GM19193 (cell line): Measurements from ENCODE around the gene FDX1.

Source experiments
- POLR2A ChIP-seq: IDR thresholded peaks from 4 replicates; pipeline ENCODE4 v1.6.1; 2011; ENCODE audit not compliant: insufficient read depth, insufficient read length; ENCODE audit errors: extremely low read depth

Gene FDX1

GRCh38 chr11:110453684-110454354, 24.1 kb downstream of the FDX1 start:
- no peak for TF ChIP-seq POLR2A

- TF ChIP-seq POLR2A = no peak
These were observed 24.9 kb downstream of the FDX1 start for GRCh38 chr11:110454609-110455008.

GRCh38 chr11:110455718-110456117, 26.0 kb downstream of the FDX1 start:
- no peak for TF ChIP-seq POLR2A

- no peak for TF ChIP-seq POLR2A
These were observed 33.4 kb downstream of the FDX1 start for GRCh38 chr11:110463153-110463552.

- TF ChIP-seq POLR2A = no peak
These were observed 35.5 kb downstream of the FDX1 start for GRCh38 chr11:110465231-110465630.

- TF ChIP-seq POLR2A = no peak
These were observed 37.8 kb downstream of the FDX1 start for GRCh38 chr11:110467556-110467955.

- no peak for TF ChIP-seq POLR2A
These were observed 38.4 kb downstream of the FDX1 start for GRCh38 chr11:110468121-110468520.

- no peak for TF ChIP-seq POLR2A
These were observed 39.4 kb downstream of the FDX1 start for GRCh38 chr11:110469127-110469526.

- no peak for TF ChIP-seq POLR2A
These were observed 41.0 kb downstream of the FDX1 start for GRCh38 chr11:110470716-110471115.

- no peak for TF ChIP-seq POLR2A
These were observed 41.6 kb downstream of the FDX1 start for GRCh38 chr11:110471371-110471770.

GRCh38 chr11:110472858-110473257, 43.1 kb downstream of the FDX1 start:
- no peak for TF ChIP-seq POLR2A

GRCh38 chr11:110473706-110474105, 44.0 kb downstream of the FDX1 start:
- no peak for TF ChIP-seq POLR2A

- no peak for TF ChIP-seq POLR2A
These were observed 44.8 kb downstream of the FDX1 start for GRCh38 chr11:110474578-110474977.

GRCh38 chr11:110475671-110476070, 45.9 kb downstream of the FDX1 start:
- TF ChIP-seq POLR2A = no peak

- TF ChIP-seq POLR2A = no peak
These were observed 48.7 kb downstream of the FDX1 start for GRCh38 chr11:110478410-110478809.

- TF ChIP-seq POLR2A = no peak
These were observed 49.7 kb downstream of the FDX1 start for GRCh38 chr11:110479108-110480101.
